CD4-positive, alpha-beta T cell treated with Interleukin-17A for 4 hours (primary cell): Measurements from ENCODE around the gene SH3RF3.

ENCODE experiments used
- DNase-seq: peaks from one replicate; pipeline ENCODE4 v3.0.0-alpha.2; 2020; ENCODE audit warnings: mixed read lengths

Gene SH3RF3

GRCh38 chr2:109383505-109384307 lies 254.7 kb downstream of the SH3RF3 start:
- DNase-seq = no peak

GRCh38 chr2:109384308-109385271 lies 255.6 kb downstream of the SH3RF3 start:
- no peak for DNase-seq

- DNase-seq = no peak
These were observed 256.5 kb downstream of the SH3RF3 start for GRCh38 chr2:109385506-109385905.

GRCh38 chr2:109386004-109386695 lies 257.1 kb downstream of the SH3RF3 start:
- no peak for DNase-seq

GRCh38 chr2:109387221-109387735 lies 258.3 kb downstream of the SH3RF3 start:
- no peak for DNase-seq

GRCh38 chr2:109387778-109388469 lies 258.9 kb downstream of the SH3RF3 start:
- no peak for DNase-seq

- DNase-seq = no peak
These were observed 262.2 kb downstream of the SH3RF3 start for GRCh38 chr2:109391243-109391642.

- DNase-seq = no peak
These were observed 263.1 kb downstream of the SH3RF3 start for GRCh38 chr2:109392140-109392539.

GRCh38 chr2:109392816-109393661 lies 264.0 kb downstream of the SH3RF3 start:
- DNase-seq = no peak

GRCh38 chr2:109393662-109393972 lies 264.6 kb downstream of the SH3RF3 start:
- no peak for DNase-seq

GRCh38 chr2:109395494-109396201 lies 266.6 kb downstream of the SH3RF3 start:
- no peak for DNase-seq

GRCh38 chr2:109396202-109397180 lies 267.5 kb downstream of the SH3RF3 start:
- no peak for DNase-seq

GRCh38 chr2:109397893-109398292 lies 268.9 kb downstream of the SH3RF3 start:
- DNase-seq = no peak

- no peak for DNase-seq
These were observed 269.5 kb downstream of the SH3RF3 start for GRCh38 chr2:109398366-109399015.

GRCh38 chr2:109399066-109399465 lies 270.1 kb downstream of the SH3RF3 start:
- no peak for DNase-seq

- DNase-seq = no peak
These were observed 271.1 kb downstream of the SH3RF3 start for GRCh38 chr2:109400102-109400501.

GRCh38 chr2:109401370-109401769 lies 272.4 kb downstream of the SH3RF3 start:
- DNase-seq = no peak

GRCh38 chr2:109402180-109402579 lies 273.2 kb downstream of the SH3RF3 start:
- DNase-seq = no peak
